Amniotic stem cell (primary cell): Measurements from ENCODE around the gene ZFC3H1.
A peak's percentile ranks its signal among the peaks of the same experiment; 100 is the strongest.

ENCODE experiments used
- DNase-seq: peaks from one replicate; lab custom pipeline; 2025; lab: John Stamatoyannopoulos, UW

Gene ZFC3H1

GRCh38 chr12:71671816-71672215 lies 8.2 kb upstream of the ZFC3H1 start:
- no peak for DNase-seq

GRCh38 chr12:71671311-71671710 lies 7.7 kb upstream of the ZFC3H1 start:
- no peak for DNase-seq

GRCh38 chr12:71666259-71666658 lies 2.6 kb upstream of the ZFC3H1 start:
- no peak for DNase-seq

GRCh38 chr12:71665090-71665463 lies 1.4 kb upstream of the ZFC3H1 start:
- no peak for DNase-seq

GRCh38 chr12:71664411-71665089 lies 902 bp upstream of the ZFC3H1 start:
- no peak for DNase-seq

GRCh38 chr12:71662849-71663560 lies 643 bp downstream of the ZFC3H1 start:
- peak; percentile 54 for DNase-seq

GRCh38 chr12:71661977-71662530 lies 1.6 kb downstream of the ZFC3H1 start:
- DNase-seq = peak; percentile 20

- no peak for DNase-seq
Observed at GRCh38 chr12:71656740-71657139, 6.9 kb downstream of the ZFC3H1 start.

- no peak for DNase-seq
Observed at GRCh38 chr12:71655907-71656306, 7.7 kb downstream of the ZFC3H1 start.

- DNase-seq = no peak
Observed at GRCh38 chr12:71655495-71655894, 8.2 kb downstream of the ZFC3H1 start.

GRCh38 chr12:71654200-71654599 lies 9.4 kb downstream of the ZFC3H1 start:
- no peak for DNase-seq

GRCh38 chr12:71653137-71653536 lies 10.5 kb downstream of the ZFC3H1 start:
- no peak for DNase-seq

GRCh38 chr12:71652656-71653055 lies 11.0 kb downstream of the ZFC3H1 start:
- DNase-seq = no peak

GRCh38 chr12:71649401-71649800 lies 14.2 kb downstream of the ZFC3H1 start:
- no peak for DNase-seq

- DNase-seq = no peak
Observed at GRCh38 chr12:71648537-71648936, 15.1 kb downstream of the ZFC3H1 start.

GRCh38 chr12:71646512-71646911 lies 17.1 kb downstream of the ZFC3H1 start:
- no peak for DNase-seq

- DNase-seq = no peak
Observed at GRCh38 chr12:71645268-71645667, 18.4 kb downstream of the ZFC3H1 start.

GRCh38 chr12:71642264-71642663 lies 21.4 kb downstream of the ZFC3H1 start:
- DNase-seq = no peak

- DNase-seq = no peak
Observed at GRCh38 chr12:71641390-71641789, 22.3 kb downstream of the ZFC3H1 start.

- DNase-seq = no peak
Observed at GRCh38 chr12:71640316-71640715, 23.3 kb downstream of the ZFC3H1 start.

- DNase-seq = no peak
Observed at GRCh38 chr12:71639341-71639760, 24.3 kb downstream of the ZFC3H1 start.

GRCh38 chr12:71638499-71638898 lies 25.1 kb downstream of the ZFC3H1 start:
- no peak for DNase-seq

GRCh38 chr12:71636704-71637115 lies 26.9 kb downstream of the ZFC3H1 start:
- peak; percentile 54 for DNase-seq
